Activated B cell treated with CpG ODN at 0.5 μM for 24 hours (primary cell): Measurements from ENCODE around the gene HCFC2. TPM values are rescaled to one million over a fixed set of nuclear protein-coding genes. Genes with fewer than 3 reads are reported as not detected.
"Not testable (repeated sequence)": the region's sequence is repeated elsewhere in the genome, so short reads cannot be mapped to it uniquely, and the experiment has no call there.

Source experiments
- ATAC-seq: fragments of 200-7000 bp; cut with Tn5 transposase; one replicate; pipeline ENCODE4 v1.10.0; 2021; ENCODE audit warnings: low read depth, mild to moderate bottlenecking, moderate library complexity
- CTCF ChIA-PET: fragments of 350-600 bp; sonication (Branson Sonifier 250); formaldehyde crosslinking; loops from one replicate; lab custom pipeline; 2021; ENCODE audit warnings: antibody characterized with exemption; lab: Charles Lee
- POLR2A ChIA-PET: fragments of 350-600 bp; sonication (Branson Sonifier 250); formaldehyde crosslinking; loops from one replicate; lab custom pipeline; 2021; ENCODE audit warnings: antibody characterized with exemption; lab: Charles Lee
- DNase-seq: peaks from one replicate; pipeline ENCODE4 v3.0.0; 2022
- H3K27ac Mint-ChIP-seq: one replicate; pipeline ENCODE4 v1.8.0; 2020; ENCODE audit warnings: mixed read lengths
- H3K27me3 Mint-ChIP-seq: one replicate; pipeline ENCODE4 v1.8.0; 2021; ENCODE audit warnings: mixed read lengths
- H3K36me3 Mint-ChIP-seq: one replicate; pipeline ENCODE4 v1.8.0; 2021; ENCODE audit warnings: low read depth, mixed read lengths
- H3K4me1 Mint-ChIP-seq: one replicate; pipeline ENCODE4 v1.8.0; 2021; ENCODE audit warnings: mixed read lengths
- H3K4me3 Mint-ChIP-seq: one replicate; pipeline ENCODE4 v1.8.0; 2020; ENCODE audit warnings: mild to moderate bottlenecking, mixed read lengths
- H3K9me3 Mint-ChIP-seq: one replicate; pipeline ENCODE4 v1.8.0; 2020; ENCODE audit warnings: mixed read lengths
- CTCF ChIP-seq: fragments of 200-600 bp; IDR thresholded peaks from one replicate; pipeline ENCODE4 v1.8.0; 2022; ENCODE audit warnings: antibody characterized with exemption, mild to moderate bottlenecking
- intact Hi-C: fragments of 100-400 bp; cut with micrococcal nuclease; formaldehyde crosslinking; loops from one replicate; pipeline ENCODE4 v1.15.1; 2024
- total RNA-seq: library from RNA; stranded (reverse); gene quantifications from 2 replicates; pipeline ENCODE4 v1.2.3, GENCODE V29; 2022

The HCFC2 gene
- total RNA-seq, 1 donor from 2014 or later, result 11.2 TPM

- H3K4me3 Mint-ChIP-seq, result no peak overlapping the region
- ATAC-seq (no peak), DNase-seq (no peak)
- no peak overlapping the region for H3K27ac Mint-ChIP-seq
- TF ChIP-seq CTCF, result no peak
- CTCF ChIA-PET, result interaction anchor here (0.6 to 4.7 kb wide), 30 partner anchors 10 to 339 kb away, joined by 3 to 65 read pairs (median 4); partner anchors contain the start of genes HCFC2 and TDG
- no peaks in the 10 kb centered on the region for H3K27me3 Mint-ChIP-seq
- H3K4me1 Mint-ChIP-seq, result peaks cover 9% of the 10 kb centered on the region
- intact Hi-C loops, result loop anchor here (1.0 to 5.0 kb wide), 6 partner anchors 52 to 537 kb away; partner anchors contain the start of gene HSP90B1
- POLR2A ChIA-PET, result interaction anchor here (1.0 to 1.4 kb wide), 3 partner anchors 45 to 180 kb away, joined by 3 to 7 read pairs (median 5); partner anchors contain the start of genes HCFC2, HSP90B1 and TDG
- peaks cover 8% of the 10 kb centered on the region for H3K36me3 Mint-ChIP-seq
- no peaks in the 10 kb centered on the region for H3K9me3 Mint-ChIP-seq
Observed at GRCh38 chr12:104109446-104110271, 45.3 kb downstream of the HCFC2 start.

- DNase-seq, H3K4me3 Mint-ChIP-seq, POLR2A ChIA-PET, H3K4me1 Mint-ChIP-seq, ATAC-seq, intact Hi-C loops, H3K9me3 Mint-ChIP-seq, CTCF ChIA-PET, H3K27me3 Mint-ChIP-seq, H3K27ac Mint-ChIP-seq: not testable (repeated sequence)
- peaks cover 32% of the 10 kb centered on the region for H3K36me3 Mint-ChIP-seq
Observed at GRCh38 chr12:104114834-104115586, 50.7 kb downstream of the HCFC2 start.

- H3K36me3 Mint-ChIP-seq, result peaks cover 37% of the 10 kb centered on the region
- no peaks in the 10 kb centered on the region for H3K9me3 Mint-ChIP-seq
- POLR2A ChIA-PET, result no interaction called here
- no peak overlapping the region for H3K27ac Mint-ChIP-seq
- no peak for DNase-seq
- ATAC-seq, result no peak
- TF ChIP-seq CTCF, result no peak
- intact Hi-C loops, result no loop called here
- H3K27me3 Mint-ChIP-seq, result no peaks in the 10 kb centered on the region
- H3K4me1 Mint-ChIP-seq, result no peaks in the 10 kb centered on the region
- CTCF ChIA-PET, result no interaction called here
- H3K4me3 Mint-ChIP-seq, result no peak overlapping the region
Observed at GRCh38 chr12:104115587-104115975, 51.2 kb downstream of the HCFC2 start.

- Mint-ChIP-seq H3K27me3 (no peaks in the 10 kb centered on the region), H3K36me3 (peaks cover 65% of the 10 kb centered on the region), H3K4me3 (no peak overlapping the region), H3K9me3 (no peaks in the 10 kb centered on the region), H3K27ac (no peak overlapping the region), H3K4me1 (no peaks in the 10 kb centered on the region)
- ATAC-seq (no peak), DNase-seq (no peak)
- ChIA-PET POLR2A (no interaction called here), CTCF (interaction anchor here (0.6 kb wide), 1 partner anchor 185 kb away, joined by 4 read pairs; no protein-coding TSS in a partner anchor)
- intact Hi-C loops, result no loop called here
- no peak for TF ChIP-seq CTCF
Observed at GRCh38 chr12:104121001-104121400, 56.7 kb downstream of the HCFC2 start.

GRCh38 chr12:104122298-104122697 is 58.0 kb downstream of the HCFC2 start:
- Mint-ChIP-seq H3K27ac (no peak overlapping the region), H3K36me3 (peaks cover 72% of the 10 kb centered on the region)
- POLR2A ChIA-PET, result no interaction called here

More at GRCh38 chr12:104122298-104122697, 58.0 kb downstream of the HCFC2 start:
- no peaks in the 10 kb centered on the region for H3K27me3 Mint-ChIP-seq
- no peaks in the 10 kb centered on the region for H3K9me3 Mint-ChIP-seq
- ATAC-seq (no peak), DNase-seq (no peak)
- H3K4me3 Mint-ChIP-seq, result no peak overlapping the region
- H3K4me1 Mint-ChIP-seq, result no peaks in the 10 kb centered on the region
- no peak for TF ChIP-seq CTCF
- intact Hi-C loops, result no loop called here
- CTCF ChIA-PET, result no interaction called here
